NCI-H1417 (cell line): ENCODE measurements around the gene TEX28.
"Not testable (repeated sequence)": the region's sequence is repeated elsewhere in the genome, so short reads cannot be mapped to it uniquely, and the experiment has no call there.

Experiments used
- DNase-seq, 3 experiments: peaks; one replicate each; lab custom pipeline; 2025; lab: John Stamatoyannopoulos, UW

Gene TEX28

GRCh38 chrX:154294791-154295574, at the start of gene TEX28:
TEX28 (minus strand) TSS chrX:154295124; CDS start chrX:154292117, 3,007 bp downstream.
- DNase-seq, result no peak

GRCh38 chrX:154343620-154344019, 48.7 kb upstream of the TEX28 start:
- not testable (repeated sequence) for DNase-seq

- not testable (repeated sequence) for DNase-seq
Observed at GRCh38 chrX:154343063-154343462, 48.1 kb upstream of the TEX28 start.

GRCh38 chrX:154341399-154342298, 46.7 kb upstream of the TEX28 start:
- DNase-seq, result not testable (repeated sequence)

- DNase-seq, result no peak
Observed at GRCh38 chrX:154334496-154334895, 39.6 kb upstream of the TEX28 start.

GRCh38 chrX:154333837-154334271, 38.9 kb upstream of the TEX28 start:
- DNase-seq, result no peak

- DNase-seq, result no peak
Observed at GRCh38 chrX:154333116-154333515, 38.2 kb upstream of the TEX28 start.

GRCh38 chrX:154332561-154332960, 37.6 kb upstream of the TEX28 start:
- no peak for DNase-seq

GRCh38 chrX:154329294-154329693, 34.4 kb upstream of the TEX28 start:
- peak in 2 of 3 experiments; percentile 10 to 45 for DNase-seq

GRCh38 chrX:154328646-154329045, 33.7 kb upstream of the TEX28 start:
- no peak for DNase-seq

- DNase-seq, result no peak
Observed at GRCh38 chrX:154327038-154327820, 32.3 kb upstream of the TEX28 start.

GRCh38 chrX:154325541-154325940, 30.6 kb upstream of the TEX28 start:
- DNase-seq, result peak in 2 of 3 experiments; percentile 15 to 40

GRCh38 chrX:154323537-154323936, 28.6 kb upstream of the TEX28 start:
- DNase-seq, result no peak

GRCh38 chrX:154322890-154323289, 28.0 kb upstream of the TEX28 start:
- DNase-seq, result no peak

- peak in 2 of 3 experiments; percentile 20 to 55 for DNase-seq
Observed at GRCh38 chrX:154321594-154321993, 26.7 kb upstream of the TEX28 start.

GRCh38 chrX:154321152-154321551, 26.2 kb upstream of the TEX28 start:
- DNase-seq, result no peak

GRCh38 chrX:154320406-154320805, 25.5 kb upstream of the TEX28 start:
- no peak for DNase-seq

GRCh38 chrX:154317391-154317995, 22.6 kb upstream of the TEX28 start:
- peak in 1 of 3 experiments; percentile 40 for DNase-seq

GRCh38 chrX:154315416-154315815, 20.5 kb upstream of the TEX28 start:
- no peak for DNase-seq

GRCh38 chrX:154313147-154313546, 18.2 kb upstream of the TEX28 start:
- no peak for DNase-seq

- no peak for DNase-seq
Observed at GRCh38 chrX:154312116-154312515, 17.2 kb upstream of the TEX28 start.
